DOHH2 (cell line): ENCODE measurements around the gene CLEC1A.

Experiments
- EZH2phosphoT487 ChIP-seq: fragments of 200-600 bp; sonication (generic); IDR thresholded peaks from 2 replicates; pipeline ENCODE4 v1.6.1; 2017; ENCODE audit warnings: borderline replicate concordance, mild to moderate bottlenecking, antibody characterized with exemption, low read length, moderate library complexity, mixed read lengths
- TF ChIP-seq, protein P1 (sequence below): fragments of 200-600 bp; sonication (generic); IDR thresholded peaks from one replicate; pipeline ENCODE4 v1.5.1; 2014; ENCODE audit warnings: antibody characterized with exemption, mild to moderate bottlenecking, low read depth, low read length; ENCODE audit not compliant: poor library complexity, severe bottlenecking

DNA sequence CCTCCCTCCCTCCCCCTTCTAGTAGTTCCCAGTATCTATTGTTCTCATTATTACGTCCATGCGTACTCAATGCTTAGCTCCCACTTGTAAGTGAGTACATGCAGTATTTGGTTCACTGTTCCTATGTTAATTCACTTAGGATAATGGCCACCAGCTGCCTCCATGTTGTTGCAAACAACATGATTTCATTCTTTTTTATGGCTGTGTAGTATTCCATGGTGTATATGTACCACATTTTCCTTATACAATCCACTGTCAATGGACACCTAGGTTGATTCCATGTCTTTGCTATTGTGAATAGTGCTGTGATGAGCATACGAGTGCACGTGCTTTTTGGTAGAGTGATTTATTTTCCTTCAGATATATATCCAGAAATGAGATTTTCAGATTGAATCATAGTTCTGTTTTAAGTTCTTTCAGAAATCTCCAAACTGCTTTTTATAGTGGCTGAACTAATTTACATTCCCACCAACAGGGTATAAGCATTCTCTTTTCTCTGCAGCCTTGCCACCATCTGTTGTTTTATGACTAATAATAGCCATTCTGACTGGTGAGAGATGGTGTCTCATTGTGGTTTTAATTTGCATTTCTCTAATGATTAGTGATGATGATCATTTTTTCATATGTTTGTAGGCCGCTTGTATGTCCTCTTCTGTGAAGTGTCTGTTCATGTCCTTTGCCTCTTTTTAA is 49.1 kb upstream of the CLEC1A start:
- TF ChIP-seq, protein P1, sequence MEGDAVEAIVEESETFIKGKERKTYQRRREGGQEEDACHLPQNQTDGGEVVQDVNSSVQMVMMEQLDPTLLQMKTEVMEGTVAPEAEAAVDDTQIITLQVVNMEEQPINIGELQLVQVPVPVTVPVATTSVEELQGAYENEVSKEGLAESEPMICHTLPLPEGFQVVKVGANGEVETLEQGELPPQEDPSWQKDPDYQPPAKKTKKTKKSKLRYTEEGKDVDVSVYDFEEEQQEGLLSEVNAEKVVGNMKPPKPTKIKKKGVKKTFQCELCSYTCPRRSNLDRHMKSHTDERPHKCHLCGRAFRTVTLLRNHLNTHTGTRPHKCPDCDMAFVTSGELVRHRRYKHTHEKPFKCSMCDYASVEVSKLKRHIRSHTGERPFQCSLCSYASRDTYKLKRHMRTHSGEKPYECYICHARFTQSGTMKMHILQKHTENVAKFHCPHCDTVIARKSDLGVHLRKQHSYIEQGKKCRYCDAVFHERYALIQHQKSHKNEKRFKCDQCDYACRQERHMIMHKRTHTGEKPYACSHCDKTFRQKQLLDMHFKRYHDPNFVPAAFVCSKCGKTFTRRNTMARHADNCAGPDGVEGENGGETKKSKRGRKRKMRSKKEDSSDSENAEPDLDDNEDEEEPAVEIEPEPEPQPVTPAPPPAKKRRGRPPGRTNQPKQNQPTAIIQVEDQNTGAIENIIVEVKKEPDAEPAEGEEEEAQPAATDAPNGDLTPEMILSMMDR, result no peak
- no peak for TF ChIP-seq EZH2phosphoT487
